Stimulated activated CD4-positive, alpha-beta T cell treated with anti-CD3 and anti-CD28 coated beads, Interleukin-1b, Interleukin-23, amount 100 ng/mL, for 1 hour (primary cell): ENCODE results near the gene AANAT.

ENCODE experiments used
- DNase-seq, 2 donors: peaks; one replicate each; pipeline ENCODE4 v3.0.0-alpha.2; 2020; ENCODE audit warnings: low read depth in 2 of 2

The AANAT gene

DNA sequence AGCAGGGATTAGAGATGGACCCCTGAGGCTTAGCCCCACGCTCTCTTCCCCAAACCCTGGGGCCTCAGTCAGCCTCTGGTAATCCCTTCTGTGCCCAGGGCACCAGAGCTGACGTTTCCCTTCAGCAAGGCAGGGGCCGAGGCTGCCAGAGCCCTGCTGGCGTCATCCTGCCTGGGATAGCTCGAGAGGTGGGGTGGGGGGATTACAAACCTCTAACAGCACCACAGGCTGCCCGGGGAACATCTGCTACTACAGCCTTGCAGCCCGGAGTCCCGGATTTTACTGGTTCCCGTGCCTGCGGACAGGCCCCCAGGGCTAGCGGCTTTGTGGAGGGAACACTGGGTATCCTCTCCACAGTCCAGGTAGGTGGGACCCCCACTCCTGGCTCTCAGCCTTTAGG, at the start of gene AANAT:
TSS of gene AANAT (plus strand) at position 238 of the 400 bp plus-strand sequence. CDS start 1,144 bp downstream, outside the sequence.
- no peak for DNase-seq

DNA sequence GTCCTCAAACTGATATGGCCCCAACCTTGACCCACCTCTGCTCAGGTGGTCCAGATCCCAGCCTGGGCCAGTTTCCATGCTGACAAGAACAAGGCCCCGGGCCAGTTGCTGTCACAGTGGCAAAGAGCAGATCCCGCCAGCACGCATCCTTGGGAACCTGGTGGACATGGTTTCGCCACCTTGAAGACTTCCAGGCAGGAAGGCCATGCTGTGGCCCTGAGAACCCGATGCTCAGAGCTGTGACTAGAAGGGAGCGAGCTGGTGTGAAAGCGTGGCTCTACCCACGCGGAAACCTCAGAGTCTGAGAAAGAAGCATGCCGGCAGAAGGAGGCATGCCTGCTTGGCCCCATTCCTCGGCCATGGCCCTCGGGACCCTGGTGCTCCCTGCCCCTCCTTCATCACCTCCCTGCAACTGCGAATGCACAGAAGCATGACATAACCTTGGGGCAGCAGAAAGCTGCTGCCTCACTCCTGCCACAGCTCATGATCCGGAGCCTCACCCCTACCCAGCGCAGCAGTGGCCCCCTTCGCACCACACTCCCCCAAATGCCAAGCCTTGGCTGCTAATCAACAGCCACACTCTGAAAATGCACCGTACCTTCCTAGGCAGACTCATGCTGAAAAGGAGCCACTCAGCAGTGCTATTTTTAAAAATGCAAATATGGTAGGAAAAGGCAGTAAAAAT, 47.7 kb upstream of the AANAT start:
- no peak for DNase-seq

DNA sequence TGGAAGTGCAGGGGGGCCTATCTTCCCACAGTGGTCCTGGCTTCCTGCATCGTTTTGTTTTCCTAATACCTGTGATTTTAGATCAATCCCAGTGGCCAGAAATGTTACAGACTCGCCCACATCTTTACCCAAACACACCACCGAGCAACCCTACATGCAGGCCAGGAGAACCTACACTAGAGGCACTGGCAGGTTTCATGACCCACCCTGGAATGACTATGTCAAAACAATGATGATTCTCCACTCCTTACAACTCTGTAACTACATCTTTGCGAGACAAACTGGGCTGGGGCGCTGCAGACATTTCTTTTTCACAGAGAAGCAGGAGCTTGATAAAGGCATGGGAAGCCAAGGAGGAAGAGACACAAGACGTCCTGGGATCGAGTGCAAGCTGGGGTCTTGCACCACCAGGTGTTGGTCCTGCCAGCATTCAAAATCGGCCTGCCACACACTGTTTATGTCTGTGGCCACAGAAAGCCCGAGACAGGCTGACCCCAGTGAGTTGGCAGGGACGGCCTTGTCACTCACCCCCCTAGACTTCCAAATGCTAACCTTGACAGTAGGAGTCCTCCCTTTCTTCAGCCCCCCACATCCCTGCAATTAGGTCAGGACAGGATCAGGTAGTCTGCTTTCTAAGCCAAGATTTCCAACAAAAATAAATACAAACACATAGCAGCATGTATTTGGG, 46.9 kb upstream of the AANAT start:
- DNase-seq, result no peak

DNA sequence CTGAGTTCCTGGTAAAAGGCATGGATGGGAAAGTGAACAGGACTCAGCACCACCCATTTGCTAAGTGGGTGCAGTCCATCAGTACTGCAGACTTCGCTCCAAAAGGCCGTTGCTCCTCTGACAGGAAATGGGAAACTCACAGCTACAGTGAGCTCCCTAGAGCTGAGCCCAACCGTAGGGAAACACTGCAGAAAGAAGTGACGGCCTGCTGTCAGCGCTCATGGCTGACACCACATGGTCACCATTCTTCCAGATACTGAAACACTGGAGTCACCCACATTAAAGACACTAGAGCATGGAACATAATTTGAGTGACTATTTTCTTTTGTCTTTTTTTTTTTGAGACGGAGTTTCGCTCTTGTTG, 46.4 kb upstream of the AANAT start:
- DNase-seq, result no peak

DNA sequence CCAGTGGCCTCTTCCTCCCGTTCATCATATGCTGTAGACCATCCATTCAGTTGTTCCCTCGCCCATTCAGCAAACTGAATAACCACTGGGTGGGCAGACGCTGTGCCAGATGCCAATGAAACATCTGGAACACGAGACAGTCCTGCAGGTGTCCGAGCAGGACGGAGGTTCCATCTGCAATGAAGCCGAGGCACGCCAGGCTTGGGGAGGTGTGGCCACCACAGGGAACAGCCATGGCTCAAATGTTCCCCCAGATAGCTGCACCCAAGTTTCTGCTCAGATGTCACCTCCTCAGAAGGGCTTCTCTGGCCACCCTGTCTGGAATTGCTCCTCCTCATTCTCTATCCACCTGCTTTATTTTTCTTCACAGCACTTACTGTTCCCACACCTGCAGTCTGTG, 45.0 kb upstream of the AANAT start:
- no peak for DNase-seq

DNA sequence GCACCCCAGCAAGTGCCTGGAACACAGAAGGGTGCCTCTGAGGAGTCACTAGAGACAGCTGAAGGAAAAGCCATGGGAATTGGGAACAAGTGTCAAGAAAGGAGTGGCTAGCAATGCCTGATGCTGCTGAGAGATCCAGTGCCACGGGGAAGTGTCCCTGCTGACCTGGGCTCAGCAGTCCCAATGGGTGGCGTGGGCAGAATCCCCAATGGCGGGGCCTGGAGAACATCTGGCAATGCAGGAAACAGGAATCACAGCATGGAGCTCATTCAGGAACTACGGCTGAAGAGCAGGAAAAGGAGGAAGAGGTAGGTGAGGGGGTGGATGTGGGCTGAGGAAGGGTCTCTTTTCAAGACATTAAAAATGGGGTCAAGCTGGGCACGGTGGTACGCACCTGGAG, 44.5 kb upstream of the AANAT start:
- DNase-seq, result no peak

DNA sequence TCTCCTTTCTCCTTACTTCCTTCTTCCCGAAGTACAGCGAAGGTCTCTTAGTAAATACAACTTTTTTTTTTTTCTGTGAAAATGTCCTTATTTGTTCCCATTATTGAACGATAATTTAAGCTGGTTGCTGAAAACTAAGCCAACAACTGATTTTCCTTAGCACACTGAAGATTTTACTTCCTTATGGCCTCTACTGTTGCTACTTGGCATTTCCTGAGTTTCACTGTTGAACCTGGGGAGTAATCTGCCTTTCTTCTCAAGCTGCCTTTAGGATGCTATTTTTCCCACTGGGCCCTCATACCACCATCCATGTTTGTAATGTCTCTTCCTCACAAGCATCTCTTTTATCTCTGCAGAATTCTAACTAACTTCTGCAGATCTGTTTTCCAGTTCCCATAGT, 40.5 kb upstream of the AANAT start:
- DNase-seq, result no peak

DNA sequence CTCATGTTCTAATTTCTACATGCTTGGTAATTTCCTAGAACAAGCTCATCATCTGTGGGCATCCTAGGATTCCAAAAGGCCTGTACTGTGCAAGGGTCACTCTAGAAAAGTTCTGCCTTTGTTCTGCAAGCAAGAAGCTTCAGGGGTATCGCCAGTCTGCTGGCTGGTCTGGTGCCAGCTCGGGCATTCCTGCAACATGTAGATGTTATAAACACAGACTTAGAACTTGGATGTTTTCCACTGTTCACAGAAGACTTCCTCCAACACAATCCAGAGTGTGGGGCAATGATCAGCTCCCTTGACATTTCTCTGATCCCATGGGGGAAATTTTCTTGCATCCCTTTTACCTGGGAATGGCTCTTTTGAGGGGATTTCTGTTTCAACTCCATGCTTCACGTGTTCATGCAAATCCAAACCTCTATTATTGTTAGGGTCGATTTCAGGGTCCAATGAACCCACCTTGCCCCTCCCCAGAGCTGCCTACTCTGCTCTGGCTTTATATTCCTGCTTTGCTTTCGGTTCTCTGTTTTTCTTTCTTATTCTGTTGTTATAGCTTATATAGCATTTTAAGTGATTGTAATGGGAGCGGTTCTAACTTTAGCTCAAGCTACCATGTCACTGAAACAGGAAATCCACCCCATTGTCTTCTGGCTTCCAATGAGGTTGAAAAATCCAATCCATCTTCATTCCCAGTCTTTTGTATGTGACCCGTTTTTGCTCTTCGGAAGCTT, 39.7 kb upstream of the AANAT start:
- no peak for DNase-seq

DNA sequence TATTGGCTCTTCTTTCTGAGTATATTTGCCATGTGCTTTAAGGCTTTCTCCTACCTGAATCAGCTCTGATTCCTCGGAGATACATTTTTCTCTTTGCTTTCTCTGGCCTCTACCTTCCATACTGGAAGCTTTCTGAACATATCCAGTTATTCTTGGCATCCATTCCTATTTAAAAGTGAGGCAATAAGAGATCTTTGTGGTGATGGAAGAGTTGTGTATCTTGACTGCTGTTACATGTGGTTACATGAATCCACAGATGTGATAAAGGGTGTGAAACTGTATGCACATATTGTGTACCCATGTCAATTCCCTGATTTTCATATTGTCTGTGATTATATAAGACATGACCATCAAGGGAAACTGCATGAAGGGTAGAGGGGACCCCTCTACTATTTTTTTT, 38.9 kb upstream of the AANAT start:
- DNase-seq, result no peak

DNA sequence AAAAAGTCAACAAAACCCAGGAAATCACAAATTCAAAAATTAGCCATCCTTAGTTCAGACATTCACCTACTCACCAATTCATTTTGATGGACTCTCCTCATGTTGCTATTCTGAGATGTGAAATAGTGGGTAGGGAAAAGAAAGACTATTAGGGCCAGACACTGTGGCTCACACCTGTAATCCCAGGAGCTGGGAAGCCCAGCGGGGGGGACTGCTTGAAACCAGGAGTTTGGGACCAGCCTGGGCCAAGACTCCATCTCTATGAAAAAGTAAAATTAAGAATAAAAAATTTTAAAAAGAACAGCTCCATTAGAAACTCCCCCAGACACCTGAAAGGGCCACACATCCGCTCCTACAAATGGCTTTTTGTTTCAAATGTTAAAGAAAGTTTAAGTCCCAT, 35.9 kb upstream of the AANAT start:
- no peak for DNase-seq

DNA sequence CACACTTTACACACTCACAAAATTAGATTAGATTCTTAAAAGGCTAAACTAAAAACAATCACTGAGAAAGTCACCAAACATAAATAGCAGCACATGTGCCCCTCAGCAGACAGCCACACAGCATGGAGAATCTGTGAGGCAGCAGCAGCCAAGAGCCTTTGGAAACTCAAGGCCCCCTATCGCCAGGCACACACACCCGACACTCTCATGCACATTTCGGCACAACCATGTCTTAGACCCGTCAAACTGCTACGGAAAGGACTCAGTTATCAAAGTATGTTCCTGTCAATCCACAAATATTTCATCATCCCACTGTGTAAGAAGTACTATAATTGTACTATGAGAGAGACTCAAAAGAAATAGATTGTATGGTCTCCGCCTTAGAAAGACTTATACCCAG, 35.4 kb upstream of the AANAT start:
- no peak for DNase-seq

DNA sequence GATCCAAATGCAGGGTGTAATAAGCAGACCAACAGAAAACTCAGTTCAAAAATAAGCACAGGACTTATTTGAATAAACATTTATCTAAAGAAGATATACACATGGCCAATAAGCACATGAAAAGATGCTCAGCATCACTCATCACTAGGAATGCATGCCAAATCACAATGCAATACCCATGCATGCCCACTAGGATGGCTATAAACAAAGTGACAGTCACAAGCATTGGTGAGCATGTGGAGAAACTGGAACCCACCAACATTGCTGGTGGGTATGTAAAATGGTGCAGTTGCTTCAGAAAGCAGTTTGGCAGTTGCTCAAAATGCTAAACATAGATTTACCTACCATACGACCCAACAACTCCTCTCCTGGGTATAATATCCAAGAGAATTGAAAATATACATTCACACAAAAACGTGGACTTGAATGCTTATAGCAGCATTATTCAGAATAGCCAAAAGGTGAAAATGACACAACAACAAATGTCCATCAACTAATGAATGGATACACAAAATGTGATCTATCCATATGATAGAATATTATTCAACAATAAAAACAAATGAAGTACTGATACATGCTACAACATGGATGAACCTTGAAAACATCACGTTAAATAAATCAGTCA, 34.6 kb upstream of the AANAT start:
- no peak for DNase-seq

DNA sequence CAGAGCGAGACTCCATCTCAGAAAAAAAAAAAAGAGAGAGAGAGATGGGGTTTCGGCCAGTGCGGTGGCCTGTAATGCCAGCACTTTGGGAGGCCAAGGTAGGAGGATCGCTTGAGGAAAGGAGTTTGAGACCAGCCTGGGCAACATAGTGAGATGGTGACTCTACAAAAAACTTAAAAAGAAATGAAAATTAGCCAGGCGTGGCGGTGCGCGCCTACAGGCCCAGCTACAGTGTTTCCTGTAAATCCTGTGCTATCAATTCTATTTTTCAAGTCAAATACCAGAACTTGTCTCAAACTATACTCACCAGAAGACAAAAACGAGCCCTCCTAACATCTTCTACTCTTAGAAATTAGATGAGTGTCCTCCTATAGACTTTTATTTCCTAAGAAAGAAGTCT, 33.7 kb upstream of the AANAT start:
- no peak for DNase-seq

DNA sequence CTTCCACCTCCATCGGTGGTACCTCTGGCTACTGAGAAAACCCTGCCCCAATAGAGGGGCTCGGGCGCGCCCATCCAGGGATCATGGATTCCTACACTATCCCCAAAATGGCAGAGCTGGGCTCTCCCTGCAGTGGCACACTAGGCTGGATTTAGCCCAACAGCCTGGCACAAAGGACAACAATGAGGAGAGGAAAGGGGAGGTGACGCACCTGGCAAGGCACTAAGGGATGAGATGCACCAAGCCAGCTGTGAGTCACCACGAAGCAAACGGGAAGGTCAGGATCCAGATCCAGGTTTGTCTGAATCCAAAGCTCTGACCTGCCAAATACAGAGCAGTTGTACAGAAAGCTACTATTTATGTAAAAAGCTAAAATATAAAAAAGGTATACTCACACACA, 32.5 kb upstream of the AANAT start:
- no peak for DNase-seq

DNA sequence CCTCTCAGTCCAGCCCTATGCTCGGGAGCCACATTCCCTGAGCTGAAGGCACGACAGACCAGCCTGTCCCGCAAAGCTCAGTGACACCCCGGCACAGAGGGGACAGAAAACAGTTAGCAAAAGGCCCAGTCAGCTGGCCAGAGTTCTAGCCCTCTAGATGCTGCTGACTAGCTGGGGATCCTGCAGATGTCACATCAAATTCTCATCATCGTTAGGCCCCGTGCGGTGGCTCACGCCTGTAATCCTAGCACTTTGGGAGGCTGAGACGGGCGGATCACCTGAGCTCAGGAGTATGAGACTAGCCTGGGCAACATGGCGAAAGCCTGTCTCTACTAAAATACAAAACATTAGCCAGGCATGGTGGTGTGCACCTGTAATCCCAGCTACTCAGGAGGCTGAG, 31.7 kb upstream of the AANAT start:
- DNase-seq, result no peak

DNA sequence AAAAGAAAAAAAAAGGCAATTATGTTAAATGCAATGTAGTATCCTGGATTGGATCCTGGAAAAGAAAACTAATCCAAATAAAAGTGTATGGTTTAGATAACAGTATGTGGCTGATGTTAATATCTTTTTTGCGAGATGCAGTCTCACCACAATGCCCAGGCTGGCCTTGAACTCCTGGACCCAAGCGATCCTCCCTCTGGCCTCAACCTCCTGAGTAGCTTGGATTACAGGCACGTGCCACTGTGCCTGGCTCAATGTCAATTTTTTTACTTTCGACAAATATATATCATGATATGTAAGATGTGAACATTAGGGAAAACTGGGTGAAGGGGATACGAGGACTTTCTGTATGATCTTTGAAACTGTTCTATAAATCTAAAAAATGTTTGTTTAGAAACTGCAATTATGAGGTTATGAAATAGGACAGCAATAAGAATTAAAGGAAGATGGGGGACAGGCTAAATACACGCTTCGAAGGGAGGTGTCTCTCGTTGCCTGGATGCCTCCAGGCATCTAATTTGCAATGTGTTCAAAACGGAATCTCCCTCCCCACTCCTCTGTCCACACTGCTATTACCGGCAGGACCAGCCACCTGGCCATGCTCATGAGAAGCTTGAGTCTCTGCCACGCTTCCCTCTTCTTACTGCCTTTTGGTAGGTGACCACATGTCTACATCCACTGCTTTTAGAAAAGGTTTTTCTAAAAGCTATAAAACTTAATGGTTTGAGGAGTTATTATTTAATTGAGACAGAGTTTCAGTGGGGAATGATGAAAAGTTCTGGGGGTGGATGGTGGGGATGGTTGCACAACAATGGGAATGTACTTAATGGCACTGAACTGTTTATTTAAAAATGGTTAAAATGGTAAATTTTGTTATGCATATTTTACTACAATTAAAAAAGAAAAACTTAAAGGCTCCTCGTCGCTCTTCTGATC, 29.7 kb upstream of the AANAT start:
- no peak for DNase-seq

DNA sequence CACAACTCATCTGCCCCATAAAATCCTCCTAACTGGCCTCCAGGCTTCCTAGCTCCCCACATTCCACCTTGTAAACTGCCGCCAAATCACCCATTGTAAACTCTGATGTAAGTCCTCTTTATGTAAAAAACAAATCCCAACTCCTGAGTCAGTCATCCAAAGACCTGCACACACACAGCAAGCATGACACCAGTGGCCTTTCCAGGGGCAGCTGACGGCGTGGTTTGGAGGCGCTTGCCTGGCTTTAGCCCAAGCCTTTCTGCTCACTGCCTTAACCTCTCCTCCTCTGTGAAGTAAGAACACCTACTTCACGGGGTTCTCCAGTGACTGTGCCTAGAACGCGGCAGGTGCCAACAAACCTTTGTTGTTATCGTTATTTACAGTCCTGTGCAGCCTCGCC, 28.5 kb upstream of the AANAT start:
- DNase-seq, result no peak

DNA sequence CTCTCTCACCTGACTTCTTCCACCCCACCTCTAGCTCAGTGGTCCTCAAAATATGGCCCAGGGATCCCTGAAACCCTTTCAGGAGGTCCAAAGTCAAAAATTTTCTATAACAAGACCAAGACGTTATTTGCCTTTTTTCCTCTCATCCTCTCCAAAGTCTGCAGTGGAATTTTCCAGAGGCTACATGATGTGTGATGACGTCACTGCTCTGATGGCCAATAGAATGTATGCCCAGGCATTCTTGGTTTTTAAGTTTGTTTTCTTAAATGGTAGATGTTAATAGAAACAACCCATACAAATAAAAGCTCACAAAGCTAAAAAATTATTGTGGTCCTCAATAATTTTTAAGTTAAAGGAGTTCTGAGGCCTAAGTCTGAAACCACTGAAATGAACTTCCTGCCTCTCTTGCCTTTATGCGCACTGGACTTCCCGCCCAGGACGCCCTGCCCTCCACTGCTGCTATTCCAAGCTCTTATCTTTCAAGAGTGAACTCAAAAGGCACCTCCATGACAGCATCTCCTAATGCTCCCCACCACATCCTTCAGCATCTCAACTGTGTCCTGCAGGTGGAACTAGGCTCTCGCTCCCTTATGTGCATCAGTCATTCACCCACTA, 28.0 kb upstream of the AANAT start:
- DNase-seq, result no peak

DNA sequence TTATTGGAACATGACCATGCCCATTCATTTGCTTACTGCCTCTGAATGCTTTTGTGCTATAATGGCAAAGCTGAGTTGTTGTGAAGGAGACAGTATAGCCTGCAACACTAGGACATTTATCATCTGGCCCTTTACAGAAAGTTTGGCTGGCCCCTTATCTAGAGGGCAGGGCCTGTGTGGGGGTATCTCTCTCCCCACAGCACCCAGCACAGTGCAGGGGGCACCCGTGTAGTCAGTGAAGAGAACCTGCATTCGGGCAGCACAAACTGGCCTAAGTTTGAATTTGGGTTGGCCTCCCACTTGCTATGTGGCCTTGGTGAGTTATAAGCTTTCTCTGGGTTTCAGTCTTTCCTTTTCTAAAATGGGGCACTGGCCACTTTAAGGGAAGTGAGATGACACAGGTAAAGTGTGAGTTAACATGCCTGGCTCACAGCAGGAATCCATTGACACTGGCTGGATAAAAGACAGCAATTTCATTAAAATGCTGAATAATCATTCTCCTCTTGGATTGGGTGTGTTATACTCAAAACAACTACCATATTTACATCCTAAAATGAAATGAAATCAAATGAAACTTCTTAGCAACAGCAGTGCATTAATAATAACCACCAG, 26.5 kb upstream of the AANAT start:
- no peak for DNase-seq

DNA sequence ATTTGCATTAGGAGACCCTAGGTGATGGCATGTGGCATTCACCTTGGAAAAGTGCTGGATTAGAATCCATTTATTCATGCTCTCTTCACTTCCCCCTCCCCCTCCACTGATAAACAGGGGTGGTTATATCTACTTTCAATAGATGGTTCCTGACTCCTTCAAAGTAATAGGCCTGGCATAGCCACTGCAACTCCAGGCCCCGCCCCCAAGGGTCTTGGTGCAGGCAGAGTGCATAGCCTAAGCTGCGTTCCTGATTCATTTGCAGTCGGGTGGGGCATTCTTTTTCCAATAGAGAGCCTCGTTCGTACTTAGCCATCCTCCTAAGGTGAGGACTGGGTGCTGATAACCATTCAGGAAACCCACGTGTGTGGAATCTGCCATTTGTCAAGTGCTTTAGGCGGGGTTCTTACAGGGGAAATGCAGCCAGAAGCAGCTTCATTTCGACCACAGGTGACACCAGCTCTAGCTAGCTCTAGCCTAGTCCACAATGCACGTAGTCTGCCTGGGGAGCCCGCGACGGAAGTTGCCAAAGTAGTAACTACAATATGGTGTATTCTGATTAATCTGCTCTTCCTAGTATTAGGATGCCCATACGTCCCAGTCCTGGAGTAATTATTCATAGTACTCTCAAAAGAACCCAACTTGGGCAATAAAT, 25.6 kb upstream of the AANAT start:
- DNase-seq, result no peak
